PFSK-1 (cell line): ENCODE data around the gene PANX1.

ENCODE experiments used
- POLR2AphosphoS5 ChIP-seq: IDR thresholded peaks from 2 replicates; pipeline ENCODE4 v1.6.1; 2012; ENCODE audit warnings: low read depth, mild to moderate bottlenecking, control low read depth, low read length, moderate library complexity
- REST ChIP-seq, 2 experiments: IDR thresholded peaks; 2 replicates each; pipeline versions ENCODE4 v1.6.1 to v1.8.0; 2011 to 2012; ENCODE audit warnings: low read depth in 2 of 2, low read length in 2 of 2, control low read depth in 1 of 2, inconsistent platforms in 1 of 2, mild to moderate bottlenecking in 1 of 2, moderate library complexity in 1 of 2; ENCODE audit not compliant: insufficient read depth in 1 of 2

GRCh38 chr11:94198718-94199117 lies 70.1 kb downstream of the PANX1 start:
- TF ChIP-seq REST (IDR thresholded peaks at IDR 0.05; ENCODE audit: insufficient read depth in 1 of 2, low read depth in 2 of 2, low read length in 2 of 2): no peak
- no peak for TF ChIP-seq POLR2AphosphoS5
